Muscle of leg (tissue), 11 donors: ENCODE results near the gene STAP2. TPM values are rescaled to one million over a fixed set of nuclear protein-coding genes. Genes with fewer than 3 reads are reported as not detected.
A peak's percentile ranks its signal among the peaks of the same experiment; 100 is the strongest.
"Not testable (repeated sequence)": the region's sequence is repeated elsewhere in the genome, so short reads cannot be mapped to it uniquely, and the experiment has no call there.

Experiments used
- DNase-seq: peaks from one replicate; pipeline ENCODE4 v3.0.0; 2013
- H3K27ac ChIP-seq: one replicate; pipeline ENCODE4 v1.5.1; 2013; ENCODE audit warnings: mild to moderate bottlenecking, low read length, control low read depth
- H3K27me3 ChIP-seq: one replicate; pipeline ENCODE4 v1.6.1; 2013; ENCODE audit warnings: low read length; ENCODE audit not compliant: control insufficient read depth, insufficient read depth
- H3K36me3 ChIP-seq: one replicate; pipeline ENCODE4 v1.6.1; 2013; ENCODE audit warnings: low read length; ENCODE audit not compliant: control insufficient read depth, insufficient read depth
- H3K4me1 ChIP-seq: one replicate; pipeline ENCODE4 v1.6.1; 2013; ENCODE audit warnings: low read length; ENCODE audit not compliant: control insufficient read depth, insufficient read depth
- H3K4me3 ChIP-seq: one replicate; pipeline ENCODE4 v1.5.1; 2013; ENCODE audit warnings: low read length, control low read depth
- H3K9me3 ChIP-seq: replicated peaks from 2 replicates; pipeline ENCODE4 v1.6.1; 2013; ENCODE audit warnings: low read depth, low read length; ENCODE audit not compliant: control insufficient read depth
- WGBS: methylation state at CpG from one replicate; pipeline ENCODE4 v1.1.5; 2013; ENCODE audit warnings: missing lambda C conversion rate; ENCODE audit not compliant: insufficient coverage; 5-methylcytosine and 5-hydroxymethylcytosine counted together
- polyA plus RNA-seq, 8 donors: library from polyadenylated mRNA; unstranded; fragments of 120-200 nt; gene quantifications; one replicate each; pipeline versions ENCODE4 v1.2.1 to v1.2.3, GENCODE V29; 2013; ENCODE audit warnings: inconsistent platforms in 1 of 8, low replicate concordance in 1 of 8; ENCODE audit not compliant: insufficient read length in 8 of 8, insufficient read depth in 1 of 8
- total RNA-seq: library from RNA; stranded (reverse); fragments of 120-200 nt; gene quantifications from one replicate; pipeline ENCODE4 v1.2.4, GENCODE V29; 2013

STAP2 gene
- total and polyA plus RNA-seq, 9 donors, result 3.9 to 10.8 (median 5.1) TPM

DNA sequence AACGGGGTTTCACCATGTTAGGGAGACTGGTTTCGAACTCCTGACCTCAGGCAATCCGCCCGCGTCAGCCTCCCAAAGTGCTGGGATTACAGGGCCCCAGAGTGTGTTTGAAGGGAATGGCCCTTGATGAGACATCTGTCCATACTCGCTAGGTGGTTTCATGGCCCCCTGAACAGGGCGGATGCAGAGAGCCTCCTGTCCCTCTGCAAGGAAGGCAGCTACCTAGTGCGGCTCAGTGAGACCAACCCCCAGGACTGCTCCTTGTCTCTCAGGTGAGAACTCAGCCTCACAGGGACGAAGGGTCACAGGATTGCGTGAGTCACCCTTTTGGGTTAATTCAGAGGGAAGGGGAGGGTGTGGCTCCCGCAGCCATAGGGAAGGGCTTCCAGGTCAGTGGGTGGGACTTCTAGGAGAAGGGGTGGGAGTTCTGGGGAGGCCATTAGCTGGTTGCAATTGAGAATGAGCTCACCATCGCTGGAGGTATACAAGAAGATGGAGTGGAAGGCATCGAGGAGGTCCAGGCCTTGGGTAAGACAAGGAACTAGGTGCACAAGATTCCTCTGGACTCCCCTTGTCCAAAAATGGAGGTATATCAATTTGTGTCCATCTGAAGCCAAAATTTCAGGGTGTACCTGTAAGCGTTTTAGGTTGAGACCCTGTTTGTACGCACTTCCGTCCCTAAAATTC lies 50.4 kb downstream of the STAP2 start:
- no peak overlapping the region for H3K4me3 ChIP-seq
- peaks cover 3% of the 10 kb centered on the region for H3K27me3 ChIP-seq
- peaks cover 19% of the 10 kb centered on the region for H3K36me3 ChIP-seq
- no peaks in the 10 kb centered on the region for H3K9me3 ChIP-seq
- no peaks in the 10 kb centered on the region for H3K4me1 ChIP-seq
- H3K27ac ChIP-seq, result no peak overlapping the region
- WGBS, result 71% methylated on average over 12 of the region's 16 CpGs
- no peak for DNase-seq

DNA sequence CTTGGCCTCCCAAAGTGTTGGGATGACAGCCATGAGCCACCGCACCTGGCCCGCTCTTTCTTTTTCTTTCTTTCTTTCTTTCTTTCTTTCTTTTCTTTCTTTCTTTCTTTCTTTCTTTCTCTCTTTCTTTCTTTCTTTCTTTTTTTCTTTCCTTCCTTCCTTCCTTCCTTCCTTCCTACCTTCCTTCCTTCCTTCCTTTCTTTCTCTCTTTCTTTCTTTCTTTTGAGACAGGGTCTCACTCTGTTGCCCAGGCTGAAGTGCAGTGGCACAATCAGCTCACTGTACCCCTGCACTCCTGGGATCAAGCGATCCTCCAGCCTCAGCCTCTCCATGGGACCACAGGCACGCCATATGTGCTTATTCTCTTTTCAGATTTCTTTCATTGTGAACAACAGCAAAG lies 52.5 kb downstream of the STAP2 start:
- H3K4me3 ChIP-seq, H3K27me3 ChIP-seq, DNase-seq, H3K4me1 ChIP-seq, H3K27ac ChIP-seq, H3K9me3 ChIP-seq: not testable (repeated sequence)
- H3K36me3 ChIP-seq, result peaks cover 25% of the 10 kb centered on the region
- WGBS, result 90% methylated on average over 4 of the region's 4 CpGs

DNA sequence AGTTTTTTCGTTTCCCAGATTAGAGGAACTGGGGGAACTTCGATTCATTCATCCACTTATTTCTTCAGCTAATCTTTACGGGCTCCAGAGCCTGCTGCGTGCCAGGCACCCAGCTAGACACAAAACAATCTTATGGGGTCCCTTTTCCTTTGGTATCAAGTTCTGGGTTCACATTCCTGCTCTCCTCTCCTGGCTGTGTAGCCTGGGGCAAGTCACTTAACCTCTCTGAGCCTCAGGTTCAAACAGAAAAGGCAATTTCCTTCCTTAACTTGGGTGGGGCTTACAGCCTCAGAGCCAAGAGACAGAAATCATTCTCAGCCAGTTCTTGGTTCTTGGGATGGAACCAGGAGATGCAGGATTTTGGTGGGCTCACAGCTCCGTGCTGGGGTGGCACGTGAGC lies 53.7 kb downstream of the STAP2 start:
- H3K36me3 ChIP-seq, result peaks cover 22% of the 10 kb centered on the region
- no peaks in the 10 kb centered on the region for H3K9me3 ChIP-seq
- 74% methylated on average over 5 of the region's 6 CpGs for WGBS
- H3K27me3 ChIP-seq, result peaks cover 18% of the 10 kb centered on the region
- DNase-seq, result no peak
- H3K27ac ChIP-seq, result no peak overlapping the region
- no peak overlapping the region for H3K4me3 ChIP-seq
- peaks cover 7% of the 10 kb centered on the region for H3K4me1 ChIP-seq

DNA sequence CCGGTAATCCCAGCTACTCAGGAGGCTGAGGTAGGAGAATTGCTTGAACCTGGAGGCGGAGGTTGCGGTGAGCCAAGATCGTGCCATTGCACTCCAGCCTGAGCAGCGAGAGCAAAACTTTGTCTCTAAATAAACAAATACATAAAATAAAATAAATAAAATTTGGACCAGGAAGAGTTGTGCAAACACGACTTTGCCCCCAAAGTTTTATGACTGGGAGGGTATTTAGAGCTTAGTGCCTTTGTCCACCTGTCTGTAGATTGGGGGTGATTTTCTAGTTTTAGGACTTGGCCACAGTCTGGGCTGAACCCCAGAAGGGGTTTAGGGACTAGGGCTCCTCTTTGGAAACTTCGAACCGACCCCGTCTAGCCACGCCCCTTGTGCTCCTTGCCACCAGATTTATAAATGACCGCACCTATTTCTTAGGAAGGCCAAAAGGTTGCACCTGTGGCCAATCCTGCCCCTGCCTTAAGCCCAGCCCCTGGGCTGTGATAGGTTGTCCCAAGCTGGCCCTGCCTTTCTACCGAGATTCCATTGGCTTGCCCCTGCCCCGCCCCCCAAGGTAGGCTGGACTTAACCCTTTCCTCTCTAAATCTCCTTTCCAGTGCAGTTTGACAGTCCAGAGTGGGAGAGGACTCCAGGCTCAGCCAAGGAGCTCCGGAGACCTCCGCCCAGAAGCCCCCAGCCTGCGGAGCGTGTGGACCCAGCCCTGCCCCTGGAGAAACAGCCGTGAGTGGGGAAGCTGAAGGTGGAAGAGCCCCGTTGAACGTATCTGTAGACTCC lies 54.3 kb downstream of the STAP2 start:
- H3K9me3 ChIP-seq, result no peaks in the 10 kb centered on the region
- WGBS, result 18% methylated on average over 11 of the region's 20 CpGs
- no peak overlapping the region for H3K27ac ChIP-seq
- peaks cover 22% of the 10 kb centered on the region for H3K36me3 ChIP-seq
- H3K4me1 ChIP-seq, result peaks cover 9% of the 10 kb centered on the region
- peaks cover 23% of the 10 kb centered on the region for H3K27me3 ChIP-seq
- no peak overlapping the region for H3K4me3 ChIP-seq
- DNase-seq, result no peak

DNA sequence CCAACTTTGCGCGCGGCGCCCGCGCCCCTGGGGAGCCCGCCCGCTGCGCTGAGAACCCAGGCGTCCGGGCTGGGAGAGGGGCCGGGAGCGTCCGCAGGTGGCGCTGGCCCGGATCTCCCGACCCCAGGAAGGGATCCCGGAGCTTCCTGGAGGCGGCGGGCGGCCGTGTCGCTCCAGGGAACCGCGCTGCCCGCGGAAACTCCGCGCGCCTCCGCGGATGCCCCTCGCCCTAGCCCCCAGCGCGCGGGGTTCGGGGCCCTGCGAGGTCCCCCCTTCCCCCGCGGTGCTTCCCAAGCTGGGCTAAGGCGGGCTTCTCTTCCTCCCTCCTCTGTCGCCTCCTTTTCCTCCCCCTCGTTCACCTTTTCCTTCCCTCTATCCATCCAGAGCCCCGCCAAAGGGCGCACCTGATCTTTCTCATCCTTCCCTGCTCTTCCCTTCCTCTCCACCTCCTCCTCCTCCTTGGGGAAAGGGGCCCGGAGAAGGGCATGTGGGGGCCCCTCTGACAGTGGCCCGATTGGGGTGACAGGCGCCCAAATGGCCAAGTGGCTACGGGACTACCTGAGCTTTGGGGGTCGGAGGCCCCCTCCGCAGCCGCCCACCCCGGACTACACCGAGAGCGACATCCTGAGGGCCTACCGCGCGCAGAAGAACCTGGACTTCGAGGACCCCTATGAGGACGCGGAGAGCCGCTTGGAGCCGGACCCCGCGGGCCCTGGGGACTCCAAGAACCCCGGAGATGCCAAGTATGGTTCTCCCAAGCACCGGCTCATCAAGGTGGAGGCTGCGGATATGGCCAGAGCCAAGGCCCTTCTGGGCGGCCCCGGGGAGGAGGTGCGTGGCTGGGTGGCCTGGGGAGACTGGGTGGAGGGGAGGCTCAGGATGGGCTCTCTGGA lies 58.9 kb downstream of the STAP2 start:
- H3K4me1 ChIP-seq, result peaks cover 27% of the 10 kb centered on the region
- peaks cover 13% of the 10 kb centered on the region for H3K36me3 ChIP-seq
- 3% methylated on average over 66 of the region's 71 CpGs for WGBS
- no peaks in the 10 kb centered on the region for H3K9me3 ChIP-seq
- no peak for DNase-seq
- H3K4me3 ChIP-seq, result peak overlapping the region; percentile 64
- peak overlapping the region; percentile 86 for H3K27ac ChIP-seq
- H3K27me3 ChIP-seq, result peaks cover 33% of the 10 kb centered on the region

DNA sequence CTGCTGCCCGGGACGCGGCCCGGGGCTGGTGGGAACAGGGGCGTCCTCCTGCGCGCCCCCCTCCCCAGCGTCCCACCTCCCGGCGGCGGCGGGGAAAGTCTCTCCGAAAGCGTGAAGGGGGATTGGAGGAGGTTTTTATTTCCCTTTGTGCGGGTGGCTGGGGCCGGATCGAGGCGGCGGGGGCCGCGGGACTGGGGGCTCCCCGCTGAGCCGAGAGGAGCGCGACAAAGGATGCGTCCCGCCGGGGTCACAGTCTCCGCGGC lies 59.4 kb downstream of the STAP2 start:
- under 1% methylated on average over 18 of the region's 30 CpGs for whole genome bisulfite sequencing
- Histone ChIP-seq H3K36me3 (peaks cover 7% of the 10 kb centered on the region), H3K27ac (peak overlapping the region; percentile 86), H3K4me3 (peak overlapping the region; percentile 64), H3K9me3 (no peaks in the 10 kb centered on the region), H3K4me1 (peaks cover 27% of the 10 kb centered on the region), H3K27me3 (peaks cover 32% of the 10 kb centered on the region)
- DNase-seq, result no peak

DNA sequence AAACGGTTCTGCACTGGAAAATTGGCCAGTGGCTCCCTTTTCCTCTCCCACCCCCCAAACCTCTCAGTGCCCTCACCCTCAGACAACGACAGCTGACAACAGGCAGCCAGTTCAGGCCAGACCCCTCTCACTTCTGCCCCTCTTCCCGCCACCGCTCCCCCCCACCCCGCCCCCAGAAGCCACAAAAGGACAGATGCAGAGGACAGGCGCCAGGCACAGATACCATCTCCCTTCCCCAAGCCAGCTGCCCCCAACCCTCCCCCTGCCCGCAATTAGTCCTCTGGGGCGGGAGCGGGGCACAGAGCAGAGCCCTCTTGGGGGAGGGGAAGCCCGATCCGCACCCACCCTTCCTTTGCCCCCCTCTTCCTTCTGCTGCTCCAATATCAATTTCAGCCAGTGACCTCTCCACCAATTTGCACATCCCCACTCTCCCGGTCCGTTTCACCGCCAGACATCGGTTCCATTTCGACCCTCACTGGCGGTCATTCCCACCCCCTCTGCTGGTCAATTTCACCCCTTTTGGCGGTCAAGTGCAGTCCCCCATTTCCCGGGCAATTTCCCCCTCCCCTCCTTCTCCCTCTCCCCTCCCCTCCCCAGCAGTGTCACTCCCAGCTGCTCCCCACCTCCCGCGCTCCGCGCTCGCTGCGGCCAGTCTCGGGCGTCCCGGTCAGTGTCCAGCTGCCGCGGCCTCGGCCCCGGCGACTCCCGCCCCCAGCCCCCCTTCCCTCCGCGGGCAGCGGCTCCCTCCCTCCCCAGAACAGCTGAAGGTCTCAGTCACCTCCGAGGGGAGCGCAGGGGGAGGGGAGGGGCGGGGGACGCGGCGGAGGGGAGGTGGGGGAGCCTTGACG lies 60.0 kb downstream of the STAP2 start, which contains the start of gene SHD:
Gene SHD, plus strand, starts transcription at position 848 of the 848 bp plus-strand sequence. CDS start 798 bp downstream, outside the sequence.
- peaks cover 27% of the 10 kb centered on the region for H3K4me1 ChIP-seq
- peak within 1 kb of the TSS; percentile 64 for H3K4me3 ChIP-seq
- WGBS, result 1% methylated on average over 13 of the region's 44 CpGs
- peaks cover 32% of the 10 kb centered on the region for H3K27me3 ChIP-seq
- peak; percentile 86 for DNase-seq
- H3K36me3 ChIP-seq, result peaks cover 7% of the 10 kb centered on the region
- no peaks in the 10 kb centered on the region for H3K9me3 ChIP-seq
- H3K27ac ChIP-seq, result peak within 1 kb of the TSS; percentile 93

DNA sequence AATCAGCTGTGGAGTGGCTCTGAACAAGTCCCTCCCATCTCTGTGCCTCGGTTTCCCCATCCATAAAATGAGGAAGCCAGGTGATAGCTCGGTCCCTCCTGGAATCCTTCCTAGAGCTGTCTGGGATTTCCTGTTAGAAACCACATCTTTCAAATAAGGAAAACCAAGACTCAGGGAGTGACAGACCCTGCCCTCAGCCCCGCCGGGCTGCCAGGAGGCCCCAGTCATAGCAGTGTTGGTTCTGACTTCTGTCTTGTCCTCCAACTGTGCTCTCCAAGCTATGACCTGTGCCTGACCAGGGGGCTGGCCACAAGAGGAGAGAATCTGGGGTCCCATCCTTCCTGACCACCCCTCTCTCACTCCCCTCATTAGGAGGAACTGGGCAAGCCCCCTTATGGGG lies 60.6 kb downstream of the STAP2 start:
- peaks cover 27% of the 10 kb centered on the region for H3K4me1 ChIP-seq
- 13% methylated on average over 4 of the region's 4 CpGs for WGBS
- H3K9me3 ChIP-seq, result no peaks in the 10 kb centered on the region
- peaks cover 31% of the 10 kb centered on the region for H3K27me3 ChIP-seq
- H3K36me3 ChIP-seq, result peaks cover 4% of the 10 kb centered on the region
- peak overlapping the region; percentile 93 for H3K27ac ChIP-seq
- DNase-seq, result peak; percentile 23
- H3K4me3 ChIP-seq, result peak overlapping the region; percentile 23

DNA sequence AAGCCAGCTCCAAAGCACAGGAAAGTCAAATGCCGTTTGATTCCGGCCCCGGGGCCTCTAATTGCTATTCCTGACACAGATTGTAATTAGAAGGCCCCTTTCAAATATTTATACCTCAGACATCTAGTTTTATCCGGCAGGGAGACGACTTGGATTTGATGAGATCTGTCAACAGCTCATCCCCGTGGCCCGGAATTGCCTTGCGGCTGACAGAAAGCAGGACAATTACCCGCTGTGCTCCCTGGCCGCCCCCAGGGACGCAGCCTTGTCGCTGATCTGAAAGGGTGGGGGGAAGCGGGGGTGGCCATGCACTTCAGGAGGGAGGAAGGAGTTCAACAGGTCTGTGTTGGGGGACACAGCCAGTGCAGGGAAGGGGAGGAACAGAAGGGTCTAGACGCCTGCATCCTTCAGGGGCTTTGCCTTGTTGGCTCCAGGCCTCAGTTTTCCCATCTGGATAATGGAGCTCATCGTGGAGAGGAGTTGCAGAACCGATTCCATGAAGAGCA lies 61.4 kb downstream of the STAP2 start:
- no peak overlapping the region for H3K4me3 ChIP-seq
- WGBS, result 17% methylated on average over 11 of the region's 16 CpGs
- H3K4me1 ChIP-seq, result peaks cover 27% of the 10 kb centered on the region
- peak overlapping the region; percentile 93 for H3K27ac ChIP-seq
- no peak for DNase-seq
- peaks cover 29% of the 10 kb centered on the region for H3K27me3 ChIP-seq
- H3K9me3 ChIP-seq, result no peaks in the 10 kb centered on the region
- H3K36me3 ChIP-seq, result peaks cover 6% of the 10 kb centered on the region
